ENCODE data around the gene FSCN2. TPM values are rescaled to one million over a fixed set of nuclear protein-coding genes. Genes with fewer than 3 reads are reported as not detected.

The FSCN2 gene
- total RNA-seq, 4 donors from 2014 or later: 9.7 to 20.7 (median 17.0) TPM

DNA sequence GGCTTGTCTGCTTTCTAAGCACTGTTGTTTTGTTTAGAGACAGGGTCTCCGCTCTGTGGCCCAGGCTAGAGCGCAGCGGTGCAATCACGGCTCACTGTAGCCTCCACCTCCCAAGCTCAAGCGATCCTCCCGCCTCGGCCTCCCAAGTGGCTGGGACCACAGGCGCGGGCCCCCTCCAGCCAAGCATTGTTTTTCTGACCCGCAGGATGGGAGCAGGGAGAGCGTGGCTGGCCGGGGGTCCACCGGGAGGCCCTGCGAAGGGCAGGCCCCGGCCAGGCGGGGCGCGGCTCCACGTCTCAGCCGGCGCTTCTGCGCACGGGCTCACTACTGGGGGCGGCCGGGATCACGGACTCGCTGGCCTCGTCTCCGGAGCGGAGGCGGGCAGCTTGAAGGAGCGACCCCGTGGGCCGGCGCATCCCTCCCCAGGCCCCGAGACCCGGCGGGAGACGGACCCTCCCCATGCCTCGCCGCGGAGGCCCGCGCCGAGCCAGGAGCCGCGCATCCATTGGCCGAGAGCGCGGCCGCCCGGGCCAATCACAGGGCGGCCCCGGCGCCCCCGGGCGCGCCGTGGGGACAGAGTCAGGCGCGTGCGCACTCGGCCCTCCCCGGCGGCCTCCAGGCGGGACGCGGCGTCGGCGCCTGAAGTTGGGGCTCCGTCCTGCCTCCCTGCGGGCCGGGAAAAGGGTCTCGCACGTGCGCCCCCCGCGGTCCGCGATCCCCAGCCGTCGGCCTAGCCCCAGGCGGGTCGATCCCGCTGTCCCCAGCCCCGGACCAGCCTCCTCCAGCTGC lies 40.5 kb upstream of the FSCN2 start:
- peak; percentile 78 to 80 for DNase-seq
- H3K27ac ChIP-seq: peak overlapping the region; percentile 65 to 85 (median 69)
- peaks cover 36 to 60% of the 10 kb centered on the region in 2 donors for H3K4me1 ChIP-seq
- H3K9me3 ChIP-seq: no peaks in the 10 kb centered on the region
- no peaks in the 10 kb centered on the region for H3K27me3 ChIP-seq
- WGBS, 2 donors: 32 to 65% methylated on average over 5 to 9 of the region's 87 CpGs
- H3K4me3 ChIP-seq (replicated peaks in 1 of 3): peak overlapping the region in 2 of 3 donors; percentile 34 to 36
- no peaks in the 10 kb centered on the region for H3K36me3 ChIP-seq
- TF ChIP-seq, protein P1, sequence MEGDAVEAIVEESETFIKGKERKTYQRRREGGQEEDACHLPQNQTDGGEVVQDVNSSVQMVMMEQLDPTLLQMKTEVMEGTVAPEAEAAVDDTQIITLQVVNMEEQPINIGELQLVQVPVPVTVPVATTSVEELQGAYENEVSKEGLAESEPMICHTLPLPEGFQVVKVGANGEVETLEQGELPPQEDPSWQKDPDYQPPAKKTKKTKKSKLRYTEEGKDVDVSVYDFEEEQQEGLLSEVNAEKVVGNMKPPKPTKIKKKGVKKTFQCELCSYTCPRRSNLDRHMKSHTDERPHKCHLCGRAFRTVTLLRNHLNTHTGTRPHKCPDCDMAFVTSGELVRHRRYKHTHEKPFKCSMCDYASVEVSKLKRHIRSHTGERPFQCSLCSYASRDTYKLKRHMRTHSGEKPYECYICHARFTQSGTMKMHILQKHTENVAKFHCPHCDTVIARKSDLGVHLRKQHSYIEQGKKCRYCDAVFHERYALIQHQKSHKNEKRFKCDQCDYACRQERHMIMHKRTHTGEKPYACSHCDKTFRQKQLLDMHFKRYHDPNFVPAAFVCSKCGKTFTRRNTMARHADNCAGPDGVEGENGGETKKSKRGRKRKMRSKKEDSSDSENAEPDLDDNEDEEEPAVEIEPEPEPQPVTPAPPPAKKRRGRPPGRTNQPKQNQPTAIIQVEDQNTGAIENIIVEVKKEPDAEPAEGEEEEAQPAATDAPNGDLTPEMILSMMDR (IDR thresholded peaks at IDR 0.05): no peak
- peak in 1 of 2 donors; percentile 84 for TF ChIP-seq POLR2A (IDR thresholded peaks at IDR 0.05)
- intact Hi-C loops (cut with DNase I): no loop called here

DNA sequence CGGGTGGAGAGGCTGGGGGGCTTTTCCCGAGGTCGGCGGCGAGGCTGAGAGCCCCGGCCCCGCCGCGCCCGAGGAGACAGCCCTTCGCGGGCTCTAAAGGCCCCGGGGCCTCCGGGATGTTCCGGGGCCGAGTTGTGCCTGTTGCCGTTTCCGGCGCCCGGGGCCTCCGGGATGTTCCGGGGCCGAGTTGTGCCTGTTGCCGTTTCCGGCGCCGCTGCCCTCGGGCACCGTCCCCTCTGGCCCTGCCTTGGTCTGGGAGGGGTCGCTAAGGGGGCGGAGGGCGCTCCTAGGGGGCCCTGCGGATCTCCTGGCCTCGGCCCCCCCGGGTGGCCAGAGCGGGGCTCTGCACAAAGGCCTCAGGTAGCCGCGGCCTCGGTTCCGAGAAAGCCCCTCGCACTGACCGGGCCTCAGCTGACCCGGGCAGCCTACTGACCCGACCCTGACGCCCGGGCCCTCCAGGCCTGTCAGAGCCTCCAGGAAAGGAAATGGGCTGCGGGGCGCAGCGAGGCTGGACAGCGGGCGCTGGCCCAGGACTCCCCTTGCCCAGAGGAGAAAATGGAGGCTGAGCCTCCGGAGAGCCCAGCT lies 39.8 kb upstream of the FSCN2 start:
- no peaks in the 10 kb centered on the region for H3K9me3 ChIP-seq
- peak overlapping the region; percentile 65 to 85 (median 69) for H3K27ac ChIP-seq
- intact Hi-C loops (cut with DNase I): no loop called here
- WGBS, 2 donors: 63 to 100% methylated on average over 3 to 7 of the region's 52 CpGs
- H3K4me3 ChIP-seq (replicated peaks in 1 of 3): peak overlapping the region in 2 of 3 donors; percentile 34 to 36
- no peaks in the 10 kb centered on the region for H3K36me3 ChIP-seq
- peaks cover 31 to 58% of the 10 kb centered on the region in 2 donors for H3K4me1 ChIP-seq
- no peak for DNase-seq
- no peaks in the 10 kb centered on the region for H3K27me3 ChIP-seq
- no peak for TF ChIP-seq POLR2A (IDR thresholded peaks at IDR 0.05)
- TF ChIP-seq, protein P1 (IDR thresholded peaks at IDR 0.05): no peak

DNA sequence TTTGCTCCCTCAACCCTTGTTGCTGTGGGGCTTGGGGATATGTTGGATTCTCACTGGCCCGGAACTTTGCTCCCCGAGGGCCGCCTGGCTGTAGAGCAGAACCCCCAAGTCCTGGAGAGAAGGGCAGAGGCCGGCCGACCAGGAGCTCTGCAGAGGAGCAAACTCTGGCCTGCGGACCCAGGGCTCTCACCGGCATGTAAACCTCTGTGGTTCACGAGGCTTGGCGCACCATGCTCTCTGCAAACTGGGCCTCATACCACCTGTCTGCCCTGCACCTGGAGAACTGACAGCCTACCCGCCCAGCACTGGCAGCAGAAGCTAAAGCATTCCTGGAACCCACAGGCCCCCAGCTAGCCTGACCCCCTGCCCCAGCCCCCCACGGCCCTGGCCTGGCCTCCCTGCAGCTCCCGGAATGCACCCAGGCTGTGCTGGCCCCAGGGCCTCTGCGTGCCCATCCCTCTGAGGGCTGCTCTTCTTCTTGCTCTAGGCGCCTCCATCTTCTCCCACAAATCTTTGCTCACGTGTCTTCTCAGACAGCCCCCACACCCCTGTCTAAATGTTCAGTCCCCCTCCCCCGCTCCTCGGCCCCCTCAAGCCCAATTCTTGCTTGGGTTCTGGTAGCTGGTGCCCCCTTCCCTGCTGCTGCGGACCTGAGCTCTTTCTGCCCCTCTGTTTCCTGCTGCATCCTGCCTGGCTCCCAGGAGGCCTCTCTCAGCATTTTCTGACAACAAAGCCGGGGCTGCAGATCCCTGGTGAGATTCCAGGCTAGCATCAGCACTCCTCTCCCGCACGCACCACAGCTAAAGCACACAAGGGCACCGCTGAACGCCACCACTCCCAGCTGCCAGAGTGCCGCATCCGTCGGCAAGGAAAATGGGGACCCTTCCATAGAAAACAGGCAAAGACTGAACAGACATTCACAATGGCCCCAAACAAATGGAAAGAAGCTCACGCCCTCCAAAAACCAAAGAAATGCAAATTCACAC lies 38.9 kb upstream of the FSCN2 start:
- intact Hi-C loops (cut with DNase I): no loop called here
- Histone ChIP-seq H3K27me3 (no peaks in the 10 kb centered on the region), H3K4me3 (replicated peaks in 1 of 3) (no peak overlapping the region), H3K4me1 (peaks cover 25 to 53% of the 10 kb centered on the region in 2 donors), H3K36me3 (no peaks in the 10 kb centered on the region), H3K27ac (peak overlapping the region in 1 of 3 donors; percentile 88), H3K9me3 (no peaks in the 10 kb centered on the region)
- no peak for DNase-seq
- 83 to 87% methylated on average over 21 to 25 of the region's 27 CpGs for WGBS, 2 donors
- no peak for TF ChIP-seq POLR2A (IDR thresholded peaks at IDR 0.05)
- TF ChIP-seq, protein P1 (IDR thresholded peaks at IDR 0.05): no peak

DNA sequence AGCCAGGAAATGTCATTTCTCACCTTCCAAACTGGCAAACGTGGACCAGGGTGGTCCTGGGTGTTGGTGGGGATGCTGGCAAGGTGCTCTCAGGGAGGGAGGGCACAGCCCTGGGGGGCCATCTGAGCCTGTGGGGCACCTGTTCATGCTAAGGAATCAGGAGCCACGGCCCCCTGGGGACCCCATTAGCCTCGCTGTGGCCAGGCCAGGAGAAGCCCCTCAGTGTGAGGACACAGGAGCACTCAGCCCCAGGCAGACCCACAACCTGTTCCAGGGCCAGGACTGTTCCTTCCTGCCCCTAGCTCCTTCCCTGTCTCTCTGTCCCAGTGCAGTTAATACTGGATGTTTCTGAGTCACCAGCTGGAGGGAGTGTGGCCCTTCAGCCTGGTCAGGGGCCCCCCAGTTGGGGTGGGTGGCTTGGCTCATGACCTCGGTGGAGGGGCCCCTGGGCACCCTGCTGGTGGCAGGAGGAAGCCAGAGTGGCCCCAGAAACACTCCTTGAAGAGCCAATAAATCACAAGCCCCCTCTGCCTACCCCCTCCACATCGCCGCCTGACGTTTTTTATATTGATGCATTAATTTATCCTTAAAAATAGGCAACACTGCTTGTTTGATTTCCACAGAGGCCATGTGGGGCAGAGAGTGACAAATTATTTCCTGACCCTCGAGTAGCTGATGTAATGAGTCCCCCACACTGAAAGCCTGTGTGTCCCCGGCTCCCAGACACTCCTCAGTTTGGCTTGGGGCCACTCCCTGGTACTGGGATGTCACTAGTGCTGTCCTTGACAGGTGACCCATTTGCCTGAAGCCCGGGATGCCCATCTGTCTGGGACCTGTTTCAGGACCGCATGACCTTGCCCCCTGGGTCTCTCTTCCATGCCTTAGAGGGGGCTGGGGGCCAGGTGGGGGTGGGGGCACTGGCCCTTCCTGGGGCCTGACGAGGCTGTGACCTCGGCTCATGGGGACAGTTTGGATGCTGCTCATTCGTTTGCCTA lies 37.9 kb upstream of the FSCN2 start:
- no peak for TF ChIP-seq POLR2A (IDR thresholded peaks at IDR 0.05)
- TF ChIP-seq, protein P1 (IDR thresholded peaks at IDR 0.05): no peak
- intact Hi-C loops (cut with DNase I): no loop called here
- Histone ChIP-seq H3K27ac (peak overlapping the region; percentile 44 to 88 (median 73)), H3K9me3 (no peaks in the 10 kb centered on the region), H3K4me3 (replicated peaks in 1 of 3) (no peak overlapping the region), H3K36me3 (no peaks in the 10 kb centered on the region), H3K27me3 (no peaks in the 10 kb centered on the region), H3K4me1 (peaks cover 25 to 48% of the 10 kb centered on the region in 2 donors)
- WGBS, 2 donors: 60 to 65% methylated on average over 10 to 12 of the region's 14 CpGs
- peak; percentile 51 to 52 for DNase-seq
